Daoy (cell line): ENCODE measurements around the gene KPNB1. TPM values are rescaled to one million over a fixed set of nuclear protein-coding genes. Genes with fewer than 3 reads are reported as not detected.

ENCODE experiments used
- DNase-seq: peaks from one replicate; pipeline ENCODE4 v3.0.0-alpha.2; 2015; ENCODE audit warnings: low read depth
- total RNA-seq: library from RNA; depleted of rRNA; stranded (reverse); fragments of >200 nt; shearing (Covaris generic); gene quantifications from 2 replicates; pipeline ENCODE4 v1.2.3, GENCODE V29; 2014

KPNB1 gene
- total RNA-seq, 1 experiment from 2014 or later, result 550 TPM

- DNase-seq, result no peak
These were observed 13.3 kb upstream of the KPNB1 start for GRCh38 chr17:47636273-47637030.

- DNase-seq, result no peak
These were observed 10.8 kb upstream of the KPNB1 start for GRCh38 chr17:47638903-47639302.

GRCh38 chr17:47640076-47640475 lies 9.6 kb upstream of the KPNB1 start:
- no peak for DNase-seq

DNA sequence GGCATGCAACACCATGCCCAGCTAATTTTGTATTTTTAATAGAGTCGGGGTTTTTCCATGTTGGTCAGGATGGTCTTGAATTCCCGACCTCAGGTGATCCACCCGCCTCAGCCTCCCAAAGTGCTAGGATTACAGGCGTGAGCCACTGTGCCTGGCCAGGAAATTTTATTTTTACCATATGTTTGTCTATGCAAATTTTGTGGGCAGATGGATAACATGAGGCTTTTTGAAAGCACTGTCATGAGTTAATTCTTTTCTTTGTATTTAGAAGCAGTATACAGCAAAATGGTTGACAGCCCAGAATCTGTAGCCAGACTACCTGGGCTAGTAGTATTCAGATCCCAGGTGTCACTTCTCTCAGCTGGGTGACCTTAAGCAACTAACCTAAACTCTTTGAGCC lies 8.5 kb upstream of the KPNB1 start:
- no peak for DNase-seq

DNA sequence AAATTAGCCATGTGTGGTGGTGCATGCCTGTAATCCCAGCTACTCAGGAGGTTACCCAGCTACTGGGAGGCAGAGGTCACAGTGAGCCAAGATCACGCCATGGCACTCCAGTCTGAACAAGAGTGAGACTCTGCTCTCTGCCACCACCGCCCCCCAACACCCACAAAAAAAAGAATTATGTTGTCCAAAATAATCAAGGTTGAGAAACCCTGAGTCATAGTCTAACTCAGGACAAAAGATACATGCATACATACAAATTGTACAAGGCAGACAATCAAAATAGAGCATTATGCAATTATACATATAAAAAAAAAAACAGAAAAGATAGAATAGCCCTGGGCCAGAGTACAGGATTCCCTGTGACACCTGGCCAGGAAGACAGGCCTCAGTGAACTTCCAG lies 6.6 kb upstream of the KPNB1 start:
- no peak for DNase-seq

- DNase-seq, result no peak
These were observed 5.4 kb upstream of the KPNB1 start for GRCh38 chr17:47644324-47644723.

DNA sequence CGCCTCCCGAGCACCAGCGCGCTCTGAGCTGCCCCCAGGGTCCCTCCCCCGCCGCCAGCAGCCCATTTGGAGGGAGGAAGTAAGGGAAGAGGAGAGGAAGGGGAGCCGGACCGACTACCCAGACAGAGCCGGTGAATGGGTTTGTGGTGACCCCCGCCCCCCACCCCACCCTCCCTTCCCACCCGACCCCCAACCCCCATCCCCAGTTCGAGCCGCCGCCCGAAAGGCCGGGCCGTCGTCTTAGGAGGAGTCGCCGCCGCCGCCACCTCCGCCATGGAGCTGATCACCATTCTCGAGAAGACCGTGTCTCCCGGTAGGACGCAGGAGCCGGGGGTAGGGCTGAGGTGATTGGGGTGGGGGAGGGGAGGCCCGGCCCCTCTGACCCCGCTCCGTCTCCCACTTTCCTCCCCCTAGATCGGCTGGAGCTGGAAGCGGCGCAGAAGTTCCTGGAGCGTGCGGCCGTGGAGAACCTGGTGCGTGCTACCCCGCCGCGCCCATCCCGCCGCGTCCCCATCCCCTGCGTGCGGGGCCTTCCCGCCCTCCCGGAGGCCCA lies 329 bp downstream of the KPNB1 start:
- DNase-seq, result no peak

- peak; percentile 99 for DNase-seq
These were observed 1.1 kb downstream of the KPNB1 start for GRCh38 chr17:47650525-47651522.

GRCh38 chr17:47651704-47652103 lies 2.0 kb downstream of the KPNB1 start:
- DNase-seq, result no peak

DNA sequence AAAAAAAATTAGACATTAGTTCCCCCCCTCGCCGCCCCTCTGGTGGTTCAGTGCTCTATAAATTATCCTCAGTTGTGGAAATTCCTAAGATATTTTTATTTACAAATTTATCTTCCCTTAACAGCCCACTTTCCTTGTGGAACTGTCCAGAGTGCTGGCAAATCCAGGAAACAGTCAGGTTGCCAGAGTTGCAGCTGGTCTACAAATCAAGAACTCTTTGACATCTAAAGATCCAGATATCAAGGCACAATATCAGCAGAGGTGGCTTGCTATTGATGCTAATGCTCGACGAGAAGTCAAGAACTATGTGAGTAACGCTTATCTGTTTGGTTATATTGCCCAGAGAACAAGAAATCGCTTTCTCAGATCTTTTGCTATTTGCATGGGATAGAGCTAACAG lies 2.9 kb downstream of the KPNB1 start:
- DNase-seq, result no peak

DNA sequence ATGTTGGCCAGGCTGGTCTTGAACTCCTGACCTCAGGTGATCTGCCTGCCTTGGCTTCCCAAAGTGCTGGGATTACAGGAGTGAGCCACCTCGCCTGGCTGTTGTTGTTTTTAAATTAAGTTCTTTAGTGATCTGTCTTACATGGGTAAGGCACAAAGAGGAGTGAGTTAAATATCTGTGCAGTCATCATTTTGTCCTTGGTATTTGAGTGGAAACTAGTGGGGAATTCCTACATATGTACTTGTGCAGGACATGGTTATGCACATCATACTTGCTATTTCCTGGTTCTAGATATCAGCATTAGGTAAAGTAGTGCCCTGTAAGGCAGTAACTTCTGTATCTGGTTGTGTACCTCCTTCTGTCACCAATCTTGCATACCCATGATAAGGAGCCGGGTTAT lies 3.7 kb downstream of the KPNB1 start:
- DNase-seq, result no peak

GRCh38 chr17:47654991-47655390 lies 5.3 kb downstream of the KPNB1 start:
- DNase-seq, result no peak

GRCh38 chr17:47660064-47660492 lies 10.4 kb downstream of the KPNB1 start:
- no peak for DNase-seq

- peak; percentile 62 for DNase-seq
These were observed 14.3 kb downstream of the KPNB1 start for GRCh38 chr17:47663912-47664623.

GRCh38 chr17:47664624-47664941 lies 14.9 kb downstream of the KPNB1 start:
- DNase-seq, result no peak

- no peak for DNase-seq
These were observed 15.9 kb downstream of the KPNB1 start for GRCh38 chr17:47665655-47666054.

DNA sequence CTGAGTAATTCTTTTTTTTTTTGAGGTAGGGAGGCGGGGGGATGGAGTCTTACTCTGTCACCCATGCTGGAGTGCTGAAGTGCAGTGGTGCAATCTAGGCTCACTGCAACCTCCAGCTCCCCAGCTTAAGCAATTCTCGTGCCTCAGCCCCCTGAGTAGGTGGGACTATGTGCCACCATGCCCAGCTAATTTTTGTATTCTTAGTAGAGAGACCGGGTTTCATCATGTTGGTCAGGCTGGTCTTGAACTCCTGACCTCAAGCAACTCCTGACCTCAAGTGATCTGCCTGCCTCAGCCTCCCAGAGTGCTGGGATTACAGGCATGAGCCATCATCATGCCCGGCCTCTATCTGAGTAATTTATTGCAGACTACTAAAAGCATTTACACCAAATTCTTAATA lies 19.4 kb downstream of the KPNB1 start:
- no peak for DNase-seq

GRCh38 chr17:47670064-47670463 lies 20.3 kb downstream of the KPNB1 start:
- DNase-seq, result no peak

DNA sequence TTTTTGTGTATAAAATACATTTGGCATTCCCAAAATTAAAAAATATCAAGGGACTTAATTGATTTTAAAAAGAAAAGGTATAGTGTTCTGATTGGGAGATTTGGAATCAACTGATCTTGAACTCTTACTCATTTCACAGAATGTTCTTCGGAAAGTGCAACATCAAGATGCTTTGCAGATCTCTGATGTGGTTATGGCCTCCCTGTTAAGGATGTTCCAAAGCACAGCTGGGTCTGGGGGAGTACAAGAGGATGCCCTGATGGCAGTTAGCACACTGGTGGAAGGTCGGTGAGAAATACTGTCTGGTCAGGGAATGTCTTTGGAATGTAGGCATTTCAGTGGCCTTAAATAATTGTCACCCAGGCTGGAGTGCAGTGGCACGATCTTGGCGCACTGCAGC lies 24.8 kb downstream of the KPNB1 start:
- DNase-seq, result no peak

- no peak for DNase-seq
These were observed 25.9 kb downstream of the KPNB1 start for GRCh38 chr17:47675380-47676198.

GRCh38 chr17:47676199-47676472 lies 26.4 kb downstream of the KPNB1 start:
- no peak for DNase-seq
